Neural progenitor cell (in vitro differentiated cells): ENCODE measurements around the gene RNF121. TPM values are rescaled to one million over a fixed set of nuclear protein-coding genes. Genes with fewer than 3 reads are reported as not detected.

Experiments
- DNase-seq: peaks from one replicate; pipeline ENCODE4 v3.0.0-alpha.2; 2016; ENCODE audit warnings: low spot score
- H2AFZ ChIP-seq: fragments of 200-600 bp; sonication (generic); replicated peaks from 2 replicates; pipeline ENCODE4 v1.6.1; 2016; ENCODE audit warnings: antibody characterized with exemption
- H3F3A ChIP-seq: fragments of 200-600 bp; sonication (generic); 2 replicates; pipeline ENCODE4 v1.6.1; 2016; ENCODE audit warnings: antibody characterized with exemption, low read depth
- H3K27ac ChIP-seq: fragments of 200-600 bp; sonication (generic); 2 replicates; pipeline ENCODE4 v1.5.1; 2016; ENCODE audit warnings: mild to moderate bottlenecking
- H3K27me3 ChIP-seq: fragments of 200-600 bp; sonication (generic); 2 replicates; pipeline ENCODE4 v1.6.1; 2016; ENCODE audit warnings: mild to moderate bottlenecking, moderate library complexity
- H3K36me3 ChIP-seq: fragments of 200-600 bp; sonication (generic); 2 replicates; pipeline ENCODE4 v1.5.1; 2016
- H3K4me1 ChIP-seq: fragments of 200-600 bp; sonication (generic); 2 replicates; pipeline ENCODE4 v1.6.1; 2016; ENCODE audit warnings: mixed run types
- H3K4me2 ChIP-seq: fragments of 200-600 bp; sonication (generic); 2 replicates; pipeline ENCODE4 v1.6.1; 2016
- H3K4me3 ChIP-seq: fragments of 200-600 bp; sonication (generic); 2 replicates; pipeline ENCODE4 v1.5.1; 2016
- H3K79me2 ChIP-seq: fragments of 200-600 bp; sonication (generic); 2 replicates; pipeline ENCODE4 v1.6.1; 2016; ENCODE audit warnings: low read depth
- H3K9ac ChIP-seq: fragments of 200-600 bp; sonication (generic); 2 replicates; pipeline ENCODE4 v1.6.1; 2016
- H3K9me3 ChIP-seq: fragments of 200-600 bp; sonication (generic); 2 replicates; pipeline ENCODE4 v1.5.1; 2016; ENCODE audit warnings: low read depth
- H4K20me1 ChIP-seq: fragments of 200-600 bp; sonication (generic); 2 replicates; pipeline ENCODE4 v1.6.1; 2016; ENCODE audit warnings: low read depth
- H3K27ac Mint-ChIP-seq: 3 replicates; pipeline ENCODE4 v1.8.0; 2021; ENCODE audit warnings: mixed read lengths
- H3K27me3 Mint-ChIP-seq: 2 replicates; pipeline ENCODE4 v1.8.0; 2022; ENCODE audit warnings: low read depth, mild to moderate bottlenecking, inconsistent platforms, moderate library complexity, mixed read lengths; ENCODE audit not compliant: insufficient read depth
- H3K36me3 Mint-ChIP-seq: 3 replicates; pipeline ENCODE4 v1.8.0; 2021; ENCODE audit warnings: mixed read lengths
- H3K4me1 Mint-ChIP-seq: 3 replicates; pipeline ENCODE4 v1.8.0; 2021; ENCODE audit warnings: mixed read lengths
- H3K4me3 Mint-ChIP-seq: 3 replicates; pipeline ENCODE4 v1.8.0; 2021; ENCODE audit warnings: mild to moderate bottlenecking, moderate library complexity, mixed read lengths
- H3K9me3 Mint-ChIP-seq: 3 replicates; pipeline ENCODE4 v1.8.0; 2020; ENCODE audit warnings: mixed read lengths
- EZH2 ChIP-seq: fragments of 200-600 bp; sonication (generic); IDR thresholded peaks from 2 replicates; pipeline ENCODE4 v1.6.1; 2017; ENCODE audit warnings: antibody characterized with exemption, mild to moderate bottlenecking, moderate library complexity
- EZH2phosphoT487 ChIP-seq: fragments of 200-600 bp; sonication (generic); IDR thresholded peaks from 2 replicates; pipeline ENCODE4 v1.6.1; 2017; ENCODE audit warnings: antibody characterized with exemption
- total RNA-seq: library from RNA; depleted of rRNA; stranded (reverse); fragments of >200 nt; gene quantifications from 2 replicates; pipeline ENCODE4 v1.2.3, GENCODE V29; 2015; ENCODE audit warnings: low replicate concordance
- TF ChIP-seq, protein P1 (sequence below): fragments of 200-600 bp; sonication (generic); IDR thresholded peaks from 2 replicates; pipeline ENCODE4 v1.5.1; 2017; ENCODE audit warnings: antibody characterized with exemption, mild to moderate bottlenecking

Gene RNF121
- total RNA-seq, 1 donor from 2014 or later, result 16.7 TPM

DNA sequence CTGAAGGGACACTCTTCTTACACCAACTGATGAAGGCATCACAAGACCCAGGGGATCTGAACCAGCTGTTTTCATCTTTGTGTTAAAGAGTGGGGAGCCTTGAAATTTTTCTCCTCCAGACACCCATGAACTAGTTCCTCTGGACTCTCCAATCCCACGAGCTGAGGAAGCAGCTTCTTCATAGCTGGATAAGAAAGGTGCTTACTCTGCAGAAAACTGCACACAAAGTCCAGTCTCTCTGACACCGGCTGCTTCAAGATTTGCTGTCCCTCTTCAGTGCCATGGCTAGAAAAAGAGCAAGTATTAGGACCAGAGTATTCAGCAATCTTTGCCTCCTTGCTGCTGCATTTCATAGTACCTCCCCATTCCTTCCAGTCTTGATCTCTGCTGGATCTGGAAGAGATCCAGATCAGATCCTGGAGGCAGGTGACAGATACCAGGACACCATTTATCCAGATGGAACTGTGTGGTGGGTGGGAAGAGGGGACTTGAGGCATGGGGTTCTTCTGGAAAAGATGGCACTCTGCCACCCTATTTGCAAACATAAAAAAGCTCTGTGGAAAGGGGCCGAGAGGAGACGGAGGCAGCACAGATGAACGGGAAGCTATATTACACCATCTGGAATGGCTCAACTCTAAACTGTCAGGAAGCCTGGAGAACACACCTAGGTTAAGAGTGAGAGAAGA lies 95.4 kb downstream of the RNF121 start:
- no peak overlapping the region for H3K4me3 ChIP-seq
- H3K4me2 ChIP-seq, result no peak overlapping the region
- H3K79me2 ChIP-seq, result peaks cover 40% of the 10 kb centered on the region
- peaks cover 36% of the 10 kb centered on the region for H4K20me1 ChIP-seq
- peaks cover 17% of the 10 kb centered on the region for H3K36me3 ChIP-seq
- H2AFZ ChIP-seq, result no peak overlapping the region
- H3K4me1 ChIP-seq, result no peaks in the 10 kb centered on the region
- peaks cover 24% of the 10 kb centered on the region for H3K36me3 Mint-ChIP-seq
- no peak for DNase-seq
- H3K27me3 ChIP-seq, result no peaks in the 10 kb centered on the region
- H3K4me3 Mint-ChIP-seq, result no peak overlapping the region
- no peak overlapping the region for H3K27ac Mint-ChIP-seq
- peaks cover 5% of the 10 kb centered on the region for H3K27me3 Mint-ChIP-seq
- H3K9me3 ChIP-seq, result no peaks in the 10 kb centered on the region
- H3K9me3 Mint-ChIP-seq, result no peaks in the 10 kb centered on the region
- H3K27ac ChIP-seq, result no peak overlapping the region
- H3K9ac ChIP-seq, result no peak overlapping the region
- peaks cover 10% of the 10 kb centered on the region for H3K4me1 Mint-ChIP-seq
- TF ChIP-seq EZH2phosphoT487, result no peak
- TF ChIP-seq, protein P1, sequence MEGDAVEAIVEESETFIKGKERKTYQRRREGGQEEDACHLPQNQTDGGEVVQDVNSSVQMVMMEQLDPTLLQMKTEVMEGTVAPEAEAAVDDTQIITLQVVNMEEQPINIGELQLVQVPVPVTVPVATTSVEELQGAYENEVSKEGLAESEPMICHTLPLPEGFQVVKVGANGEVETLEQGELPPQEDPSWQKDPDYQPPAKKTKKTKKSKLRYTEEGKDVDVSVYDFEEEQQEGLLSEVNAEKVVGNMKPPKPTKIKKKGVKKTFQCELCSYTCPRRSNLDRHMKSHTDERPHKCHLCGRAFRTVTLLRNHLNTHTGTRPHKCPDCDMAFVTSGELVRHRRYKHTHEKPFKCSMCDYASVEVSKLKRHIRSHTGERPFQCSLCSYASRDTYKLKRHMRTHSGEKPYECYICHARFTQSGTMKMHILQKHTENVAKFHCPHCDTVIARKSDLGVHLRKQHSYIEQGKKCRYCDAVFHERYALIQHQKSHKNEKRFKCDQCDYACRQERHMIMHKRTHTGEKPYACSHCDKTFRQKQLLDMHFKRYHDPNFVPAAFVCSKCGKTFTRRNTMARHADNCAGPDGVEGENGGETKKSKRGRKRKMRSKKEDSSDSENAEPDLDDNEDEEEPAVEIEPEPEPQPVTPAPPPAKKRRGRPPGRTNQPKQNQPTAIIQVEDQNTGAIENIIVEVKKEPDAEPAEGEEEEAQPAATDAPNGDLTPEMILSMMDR, result no peak
- no peak for TF ChIP-seq EZH2
- H3F3A ChIP-seq, result peaks cover 28% of the 10 kb centered on the region

DNA sequence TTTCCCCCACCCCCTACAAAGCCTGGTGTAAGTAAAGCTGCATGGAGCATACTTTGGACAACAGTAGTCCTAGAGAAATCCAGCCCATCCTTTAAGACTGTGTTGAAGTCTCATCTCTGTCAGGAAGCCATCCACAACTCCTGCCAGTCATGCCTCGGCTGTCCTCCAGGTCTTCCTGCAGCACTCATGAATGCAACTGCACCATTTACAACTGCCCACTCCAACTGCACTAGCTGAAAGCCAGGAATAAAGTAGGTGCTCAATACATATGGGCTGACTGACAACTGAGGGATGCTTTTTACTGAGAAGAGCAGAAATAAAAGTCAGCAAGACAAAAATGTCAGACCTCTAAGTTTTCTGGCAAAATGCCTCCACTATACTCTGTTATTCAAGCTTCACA lies 97.2 kb downstream of the RNF121 start:
- Histone ChIP-seq H3K27ac (peak overlapping the region; percentile 72), H3K9ac (no peak overlapping the region), H3K4me3 (no peak overlapping the region), H3K79me2 (peaks cover 57% of the 10 kb centered on the region), H3K4me2 (no peak overlapping the region), H3K27me3 (no peaks in the 10 kb centered on the region), H3K9me3 (no peaks in the 10 kb centered on the region), H3K4me1 (no peaks in the 10 kb centered on the region), H2AFZ (no peak overlapping the region), H3K36me3 (peaks cover 17% of the 10 kb centered on the region), H3F3A (peaks cover 28% of the 10 kb centered on the region), H4K20me1 (peaks cover 45% of the 10 kb centered on the region)
- no peaks in the 10 kb centered on the region for H3K9me3 Mint-ChIP-seq
- H3K27me3 Mint-ChIP-seq, result peaks cover 5% of the 10 kb centered on the region
- peaks cover 17% of the 10 kb centered on the region for H3K36me3 Mint-ChIP-seq
- DNase-seq, result no peak
- no peak for TF ChIP-seq EZH2
- no peak for TF ChIP-seq EZH2phosphoT487
- TF ChIP-seq, protein P1, result no peak
- H3K27ac Mint-ChIP-seq, result peak overlapping the region; percentile 38
- H3K4me1 Mint-ChIP-seq, result peaks cover 10% of the 10 kb centered on the region
- no peak overlapping the region for H3K4me3 Mint-ChIP-seq

GRCh38 chr11:72030472-72031045 lies 101.7 kb downstream of the RNF121 start:
- H2AFZ ChIP-seq, result no peak overlapping the region
- H3K36me3 ChIP-seq, result no peaks in the 10 kb centered on the region
- H3K27me3 ChIP-seq, result no peaks in the 10 kb centered on the region
- no peak for DNase-seq
- no peak overlapping the region for H3K4me2 ChIP-seq
- no peak overlapping the region for H3K4me3 Mint-ChIP-seq
- peaks cover 7% of the 10 kb centered on the region for H3K4me1 Mint-ChIP-seq
- H4K20me1 ChIP-seq, result peaks cover 33% of the 10 kb centered on the region
- no peaks in the 10 kb centered on the region for H3K9me3 ChIP-seq
- TF ChIP-seq, protein P1, result no peak
- TF ChIP-seq EZH2 (no peak), EZH2phosphoT487 (no peak)
- H3K4me3 ChIP-seq, result no peak overlapping the region
- H3K4me1 ChIP-seq, result no peaks in the 10 kb centered on the region
- H3K9ac ChIP-seq, result no peak overlapping the region
- no peak overlapping the region for H3K27ac ChIP-seq
- H3K27me3 Mint-ChIP-seq, result peaks cover 4% of the 10 kb centered on the region
- H3K9me3 Mint-ChIP-seq, result no peaks in the 10 kb centered on the region
- H3K79me2 ChIP-seq, result peaks cover 87% of the 10 kb centered on the region
- peaks cover 30% of the 10 kb centered on the region for H3F3A ChIP-seq
- peaks cover 16% of the 10 kb centered on the region for H3K36me3 Mint-ChIP-seq
- no peak overlapping the region for H3K27ac Mint-ChIP-seq
